CD8-positive, alpha-beta memory T cell (primary cell): ENCODE measurements around the gene ALX4. TPM values are rescaled to one million over a fixed set of nuclear protein-coding genes. Genes with fewer than 3 reads are reported as not detected.
A peak's percentile ranks its signal among the peaks of the same experiment; 100 is the strongest.

Experiments
- CTCF ChIA-PET: fragments of 350-600 bp; sonication (Branson Sonifier 250); formaldehyde crosslinking; loops from one replicate; lab custom pipeline; 2021; ENCODE audit warnings: antibody characterized with exemption; lab: Charles Lee
- POLR2A ChIA-PET: fragments of 350-600 bp; sonication (Branson Sonifier 250); formaldehyde crosslinking; loops from one replicate; lab custom pipeline; 2021; ENCODE audit warnings: antibody characterized with exemption; lab: Charles Lee
- DNase-seq, 5 donors: peaks; one replicate each; pipeline versions ENCODE4 v3.0.0 to v3.0.0-alpha.2; 2020 to 2022; ENCODE audit warnings: mixed read lengths in 1 of 5
- H3K27ac ChIP-seq: one replicate; pipeline ENCODE4 v1.7.0; 2013; ENCODE audit warnings: low read depth, mild to moderate bottlenecking, low read length, moderate library complexity
- H3K27me3 ChIP-seq: 2 replicates; pipeline ENCODE4 v1.7.0; 2013; ENCODE audit warnings: low read length, mild to moderate bottlenecking; ENCODE audit not compliant: insufficient read depth, poor library complexity, severe bottlenecking
- H3K36me3 ChIP-seq: 2 replicates; pipeline ENCODE4 v1.7.0; 2013; ENCODE audit warnings: mild to moderate bottlenecking, low read length, moderate library complexity; ENCODE audit not compliant: insufficient read depth
- H3K4me1 ChIP-seq: 2 replicates; pipeline ENCODE4 v1.7.0; 2013; ENCODE audit warnings: mild to moderate bottlenecking, low read length, moderate library complexity; ENCODE audit not compliant: insufficient read depth
- H3K4me3 ChIP-seq: 2 replicates; pipeline ENCODE4 v1.7.0; 2013; ENCODE audit warnings: mild to moderate bottlenecking, low read length
- H3K9me3 ChIP-seq: 2 replicates; pipeline ENCODE4 v1.7.0; 2013; ENCODE audit warnings: mild to moderate bottlenecking, low read length
- H3K27ac Mint-ChIP-seq, 8 donors: one replicate each; pipeline ENCODE4 v1.8.0; 2020 to 2021; ENCODE audit warnings: mixed read lengths in 8 of 8, mild to moderate bottlenecking in 6 of 8, inconsistent platforms in 3 of 8, moderate library complexity in 3 of 8
- H3K27me3 Mint-ChIP-seq, 2 donors: one replicate each; pipeline ENCODE4 v1.8.0; 2020 to 2021; ENCODE audit warnings: mixed read lengths in 2 of 2, mild to moderate bottlenecking in 1 of 2, moderate library complexity in 1 of 2
- H3K36me3 Mint-ChIP-seq, 3 donors: one replicate each; pipeline ENCODE4 v1.8.0; 2020 to 2021; ENCODE audit warnings: mixed read lengths in 3 of 3, inconsistent platforms in 1 of 3, mild to moderate bottlenecking in 1 of 3
- H3K4me1 Mint-ChIP-seq, 3 donors: one replicate each; pipeline ENCODE4 v1.8.0; 2020 to 2021; ENCODE audit warnings: mixed read lengths in 3 of 3, inconsistent platforms in 1 of 3, mild to moderate bottlenecking in 1 of 3
- H3K4me3 Mint-ChIP-seq, 7 donors: one replicate each; pipeline ENCODE4 v1.8.0; 2020 to 2021; ENCODE audit warnings: mixed read lengths in 7 of 7, mild to moderate bottlenecking in 6 of 7, moderate library complexity in 4 of 7, inconsistent platforms in 2 of 7
- H3K9me3 Mint-ChIP-seq, 5 donors: one replicate each; pipeline ENCODE4 v1.8.0; 2020 to 2022; ENCODE audit warnings: mixed read lengths in 5 of 5, mild to moderate bottlenecking in 3 of 5, moderate library complexity in 2 of 5, inconsistent platforms in 1 of 5
- polyA plus RNA-seq: library from polyadenylated mRNA; unstranded; fragments of 300-500 nt; fragmentation: Illumina TruSeq; gene quantifications from one replicate; pipeline ENCODE4 v1.2.3, GENCODE V29; 2021
- total RNA-seq, 2 experiments: library from RNA; stranded (reverse); gene quantifications; one replicate each; pipeline ENCODE4 v1.2.3, GENCODE V29; 2021

Gene ALX4
- total and polyA plus RNA-seq, 3 experiments from 2014 or later: not detected

- POLR2A ChIA-PET: no interaction called here
- no peak overlapping the region for H3K27ac ChIP-seq
- peak overlapping the region in 3 of 8 donors; percentile 17 to 83 (median 64) for H3K27ac Mint-ChIP-seq
- no peak for DNase-seq
- no peak overlapping the region for H3K4me3 Mint-ChIP-seq
- H3K9me3 ChIP-seq: no peaks in the 10 kb centered on the region
- H3K4me3 ChIP-seq: no peak overlapping the region
- no peaks in the 10 kb centered on the region for H3K27me3 ChIP-seq
- no peaks in the 10 kb centered on the region for H3K36me3 ChIP-seq
- H3K36me3 Mint-ChIP-seq: peaks cover 23 to 74% (median 38%) of the 10 kb centered on the region in 3 donors
- no peaks in the 10 kb centered on the region for H3K4me1 Mint-ChIP-seq
- H3K4me1 ChIP-seq: no peaks in the 10 kb centered on the region
- H3K9me3 Mint-ChIP-seq: no peaks in the 10 kb centered on the region
- CTCF ChIA-PET: interaction anchor here (1.0 kb wide), 1 partner anchor 42 kb away, joined by 3 read pairs; no protein-coding TSS in a partner anchor
- no peaks in the 10 kb centered on the region for H3K27me3 Mint-ChIP-seq
Observed at GRCh38 chr11:44243595-44244343, 66.2 kb downstream of the ALX4 start.

- Histone ChIP-seq H3K36me3 (no peaks in the 10 kb centered on the region), H3K27ac (no peak overlapping the region), H3K9me3 (no peaks in the 10 kb centered on the region), H3K4me3 (no peak overlapping the region), H3K27me3 (no peaks in the 10 kb centered on the region), H3K4me1 (no peaks in the 10 kb centered on the region)
- no peak overlapping the region for H3K27ac Mint-ChIP-seq
- H3K27me3 Mint-ChIP-seq: no peaks in the 10 kb centered on the region
- DNase-seq: no peak
- CTCF ChIA-PET: interaction anchor here (1.0 kb wide), 1 partner anchor 43 kb away, joined by 3 read pairs; no protein-coding TSS in a partner anchor
- no peak overlapping the region for H3K4me3 Mint-ChIP-seq
- peaks cover 21 to 76% (median 37%) of the 10 kb centered on the region in 3 donors for H3K36me3 Mint-ChIP-seq
- no peaks in the 10 kb centered on the region for H3K4me1 Mint-ChIP-seq
- no peaks in the 10 kb centered on the region for H3K9me3 Mint-ChIP-seq
- POLR2A ChIA-PET: no interaction called here
Observed at GRCh38 chr11:44243086-44243485, 66.9 kb downstream of the ALX4 start.

GRCh38 chr11:44241851-44242250, 68.1 kb downstream of the ALX4 start:
- Mint-ChIP-seq H3K9me3 (no peaks in the 10 kb centered on the region), H3K4me3 (no peak overlapping the region), H3K36me3 (peaks cover 22 to 80% (median 39%) of the 10 kb centered on the region in 3 donors), H3K27me3 (no peaks in the 10 kb centered on the region), H3K4me1 (no peaks in the 10 kb centered on the region), H3K27ac (peak overlapping the region in 2 of 8 donors; percentile 26 to 95)
- Histone ChIP-seq H3K27ac (no peak overlapping the region), H3K9me3 (no peaks in the 10 kb centered on the region), H3K4me3 (no peak overlapping the region), H3K27me3 (no peaks in the 10 kb centered on the region), H3K4me1 (no peaks in the 10 kb centered on the region), H3K36me3 (peaks cover under 1% of the 10 kb centered on the region)
- no peak for DNase-seq
- ChIA-PET CTCF (no interaction called here), POLR2A (no interaction called here)

- Histone ChIP-seq H3K4me1 (no peaks in the 10 kb centered on the region), H3K27ac (no peak overlapping the region), H3K4me3 (no peak overlapping the region), H3K36me3 (peaks cover 10% of the 10 kb centered on the region), H3K9me3 (no peaks in the 10 kb centered on the region), H3K27me3 (no peaks in the 10 kb centered on the region)
- peaks cover 22 to 71% (median 31%) of the 10 kb centered on the region in 3 donors for H3K36me3 Mint-ChIP-seq
- no peak overlapping the region for H3K4me3 Mint-ChIP-seq
- POLR2A ChIA-PET: no interaction called here
- no peaks in the 10 kb centered on the region for H3K4me1 Mint-ChIP-seq
- DNase-seq: no peak
- H3K27me3 Mint-ChIP-seq: no peaks in the 10 kb centered on the region
- CTCF ChIA-PET: no interaction called here
- peak overlapping the region in 1 of 8 donors; percentile 56 for H3K27ac Mint-ChIP-seq
- no peaks in the 10 kb centered on the region for H3K9me3 Mint-ChIP-seq
Observed at GRCh38 chr11:44237156-44237555, 72.8 kb downstream of the ALX4 start.

GRCh38 chr11:44236296-44236695, 73.6 kb downstream of the ALX4 start:
- no peaks in the 10 kb centered on the region for H3K27me3 Mint-ChIP-seq
- no peak overlapping the region for H3K27ac Mint-ChIP-seq
- Histone ChIP-seq H3K36me3 (peaks cover 10% of the 10 kb centered on the region), H3K4me3 (no peak overlapping the region), H3K27ac (no peak overlapping the region), H3K9me3 (no peaks in the 10 kb centered on the region), H3K27me3 (no peaks in the 10 kb centered on the region), H3K4me1 (no peaks in the 10 kb centered on the region)
- CTCF ChIA-PET: interaction anchor here (1.4 kb wide), 1 partner anchor 27 kb away, joined by 3 read pairs; no protein-coding TSS in a partner anchor
- H3K9me3 Mint-ChIP-seq: no peaks in the 10 kb centered on the region
- peaks cover 22 to 69% (median 34%) of the 10 kb centered on the region in 3 donors for H3K36me3 Mint-ChIP-seq
- DNase-seq: no peak
- H3K4me3 Mint-ChIP-seq: no peak overlapping the region
- no peaks in the 10 kb centered on the region for H3K4me1 Mint-ChIP-seq
- POLR2A ChIA-PET: no interaction called here

GRCh38 chr11:44235765-44236201, 74.2 kb downstream of the ALX4 start:
- ChIA-PET POLR2A (no interaction called here), CTCF (interaction anchor here (0.9 to 1.4 kb wide), 2 partner anchors 26 to 103 kb away, joined by 3 read pairs; no protein-coding TSS in a partner anchor)
- H3K27ac Mint-ChIP-seq: no peak overlapping the region
- no peaks in the 10 kb centered on the region for H3K27me3 ChIP-seq
- H3K9me3 Mint-ChIP-seq: no peaks in the 10 kb centered on the region
- H3K4me1 Mint-ChIP-seq: no peaks in the 10 kb centered on the region
- peaks cover 22 to 70% (median 38%) of the 10 kb centered on the region in 3 donors for H3K36me3 Mint-ChIP-seq
- H3K9me3 ChIP-seq: no peaks in the 10 kb centered on the region
- peaks cover 10% of the 10 kb centered on the region for H3K36me3 ChIP-seq
- no peaks in the 10 kb centered on the region for H3K4me1 ChIP-seq
- no peak overlapping the region for H3K4me3 Mint-ChIP-seq
- H3K27me3 Mint-ChIP-seq: no peaks in the 10 kb centered on the region
- H3K4me3 ChIP-seq: no peak overlapping the region
- no peak for DNase-seq
- no peak overlapping the region for H3K27ac ChIP-seq

- H3K4me3 Mint-ChIP-seq: no peak overlapping the region
- H3K27ac Mint-ChIP-seq: no peak overlapping the region
- no peak for DNase-seq
- no peaks in the 10 kb centered on the region for H3K9me3 Mint-ChIP-seq
- peaks cover under 1 to 32% (median 25%) of the 10 kb centered on the region in 3 donors for H3K36me3 Mint-ChIP-seq
- H3K27me3 ChIP-seq: no peaks in the 10 kb centered on the region
- H3K36me3 ChIP-seq: no peaks in the 10 kb centered on the region
- H3K4me1 ChIP-seq: peaks cover 6% of the 10 kb centered on the region
- ChIA-PET POLR2A (no interaction called here), CTCF (no interaction called here)
- H3K4me3 ChIP-seq: no peak overlapping the region
- no peaks in the 10 kb centered on the region for H3K27me3 Mint-ChIP-seq
- H3K9me3 ChIP-seq: no peaks in the 10 kb centered on the region
- no peak overlapping the region for H3K27ac ChIP-seq
- peaks cover 11 to 27% (median 18%) of the 10 kb centered on the region in 3 donors for H3K4me1 Mint-ChIP-seq
Observed at GRCh38 chr11:44229624-44230023, 80.3 kb downstream of the ALX4 start.

- POLR2A ChIA-PET: no interaction called here
- no peaks in the 10 kb centered on the region for H3K27me3 Mint-ChIP-seq
- H3K36me3 ChIP-seq: no peaks in the 10 kb centered on the region
- no peak for DNase-seq
- no peak overlapping the region for H3K4me3 ChIP-seq
- peaks cover 6% of the 10 kb centered on the region for H3K4me1 ChIP-seq
- no peak overlapping the region for H3K4me3 Mint-ChIP-seq
- H3K27ac ChIP-seq: no peak overlapping the region
- peaks cover 11 to 27% (median 18%) of the 10 kb centered on the region in 3 donors for H3K4me1 Mint-ChIP-seq
- H3K9me3 ChIP-seq: no peaks in the 10 kb centered on the region
- H3K36me3 Mint-ChIP-seq: peaks cover 0 to 30% (median 25%) of the 10 kb centered on the region in 3 donors
- H3K27me3 ChIP-seq: no peaks in the 10 kb centered on the region
- CTCF ChIA-PET: no interaction called here
- no peak overlapping the region for H3K27ac Mint-ChIP-seq
- H3K9me3 Mint-ChIP-seq: no peaks in the 10 kb centered on the region
Observed at GRCh38 chr11:44229098-44229497, 80.8 kb downstream of the ALX4 start.
